Activated CD8-positive, alpha-beta T cell treated with anti-CD3 and anti-CD28 coated beads for 36 hours (primary cell): ENCODE results near the gene ZNF2. TPM values are rescaled to one million over a fixed set of nuclear protein-coding genes. Genes with fewer than 3 reads are reported as not detected.
"Not testable (repeated sequence)": the region's sequence is repeated elsewhere in the genome, so short reads cannot be mapped to it uniquely, and the experiment has no call there.

Source experiments
- ATAC-seq: fragments of 200-7000 bp; cut with Tn5 transposase; one replicate; pipeline ENCODE4 v1.10.0; 2021; ENCODE audit warnings: mild to moderate bottlenecking, moderate library complexity
- CTCF ChIA-PET: fragments of 350-600 bp; sonication (Branson Sonifier 250); formaldehyde crosslinking; loops from one replicate; lab custom pipeline; 2021; ENCODE audit warnings: antibody characterized with exemption; lab: Charles Lee
- POLR2A ChIA-PET: fragments of 350-600 bp; sonication (Branson Sonifier 250); formaldehyde crosslinking; loops from one replicate; lab custom pipeline; 2021; ENCODE audit warnings: antibody characterized with exemption; lab: Charles Lee
- DNase-seq: peaks from one replicate; pipeline ENCODE4 v3.0.0-alpha.2; 2020
- H3K27ac Mint-ChIP-seq: one replicate; pipeline ENCODE4 v1.8.0; 2021; ENCODE audit warnings: mild to moderate bottlenecking, mixed read lengths
- H3K27me3 Mint-ChIP-seq: one replicate; pipeline ENCODE4 v1.8.0; 2021; ENCODE audit warnings: mixed read lengths
- H3K36me3 Mint-ChIP-seq: one replicate; pipeline ENCODE4 v1.8.0; 2021; ENCODE audit warnings: low read depth, mixed read lengths
- H3K4me1 Mint-ChIP-seq: one replicate; pipeline ENCODE4 v1.8.0; 2021; ENCODE audit warnings: low read depth, mixed read lengths
- H3K4me3 Mint-ChIP-seq: one replicate; pipeline ENCODE4 v1.8.0; 2021; ENCODE audit warnings: mild to moderate bottlenecking, moderate library complexity, mixed read lengths
- H3K9me3 Mint-ChIP-seq: one replicate; pipeline ENCODE4 v1.8.0; 2021; ENCODE audit warnings: mixed read lengths
- intact Hi-C: fragments of 100-400 bp; cut with micrococcal nuclease; formaldehyde crosslinking; loops from one replicate; pipeline ENCODE4 v1.10.0; 2022
- total RNA-seq, 2 experiments: library from RNA; stranded (reverse); gene quantifications; one replicate each; pipeline ENCODE4 v1.2.3, GENCODE V29; 2021
- TF ChIP-seq, protein P1 (sequence below): fragments of 200-600 bp; IDR thresholded peaks from one replicate; pipeline ENCODE4 v1.8.0; 2022; ENCODE audit warnings: antibody characterized with exemption, mild to moderate bottlenecking

Gene ZNF2
- total RNA-seq, 2 experiments from 2014 or later = 5.7 to 6.5 TPM

DNA sequence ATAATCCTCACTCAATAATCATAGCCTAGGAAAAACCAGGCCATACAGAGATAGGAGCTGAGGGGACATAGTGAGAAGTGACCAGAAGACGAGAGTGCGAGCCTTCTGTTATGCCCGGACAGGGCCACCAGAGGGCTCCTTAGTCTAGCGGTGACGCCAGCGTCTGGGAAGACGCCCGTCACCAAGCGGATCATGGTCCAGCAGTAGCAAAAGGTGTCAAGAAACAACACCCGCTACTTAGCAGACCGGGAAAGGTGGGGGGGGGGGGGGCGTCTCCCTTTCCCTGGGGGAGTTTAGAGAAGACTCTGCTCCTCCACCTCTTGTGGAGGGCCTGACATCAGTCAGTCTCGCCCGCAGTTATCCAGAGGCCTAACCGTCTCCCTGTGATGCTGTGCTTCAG is 27.3 kb downstream of the ZNF2 start:
- CTCF ChIA-PET = interaction anchor here (1.4 kb wide), 1 partner anchor 19 kb away, joined by 3 read pairs; no protein-coding TSS in a partner anchor
- ATAC-seq, H3K9me3 Mint-ChIP-seq, intact Hi-C loops, H3K4me3 Mint-ChIP-seq, H3K4me1 Mint-ChIP-seq, H3K36me3 Mint-ChIP-seq, H3K27ac Mint-ChIP-seq, H3K27me3 Mint-ChIP-seq: not testable (repeated sequence)
- TF ChIP-seq, protein P1, sequence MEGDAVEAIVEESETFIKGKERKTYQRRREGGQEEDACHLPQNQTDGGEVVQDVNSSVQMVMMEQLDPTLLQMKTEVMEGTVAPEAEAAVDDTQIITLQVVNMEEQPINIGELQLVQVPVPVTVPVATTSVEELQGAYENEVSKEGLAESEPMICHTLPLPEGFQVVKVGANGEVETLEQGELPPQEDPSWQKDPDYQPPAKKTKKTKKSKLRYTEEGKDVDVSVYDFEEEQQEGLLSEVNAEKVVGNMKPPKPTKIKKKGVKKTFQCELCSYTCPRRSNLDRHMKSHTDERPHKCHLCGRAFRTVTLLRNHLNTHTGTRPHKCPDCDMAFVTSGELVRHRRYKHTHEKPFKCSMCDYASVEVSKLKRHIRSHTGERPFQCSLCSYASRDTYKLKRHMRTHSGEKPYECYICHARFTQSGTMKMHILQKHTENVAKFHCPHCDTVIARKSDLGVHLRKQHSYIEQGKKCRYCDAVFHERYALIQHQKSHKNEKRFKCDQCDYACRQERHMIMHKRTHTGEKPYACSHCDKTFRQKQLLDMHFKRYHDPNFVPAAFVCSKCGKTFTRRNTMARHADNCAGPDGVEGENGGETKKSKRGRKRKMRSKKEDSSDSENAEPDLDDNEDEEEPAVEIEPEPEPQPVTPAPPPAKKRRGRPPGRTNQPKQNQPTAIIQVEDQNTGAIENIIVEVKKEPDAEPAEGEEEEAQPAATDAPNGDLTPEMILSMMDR = peak; percentile 22
- POLR2A ChIA-PET = interaction anchor here (1.2 kb wide), 1 partner anchor 12 kb away, joined by 4 read pairs; no protein-coding TSS in a partner anchor
- peak; percentile 71 for DNase-seq

DNA sequence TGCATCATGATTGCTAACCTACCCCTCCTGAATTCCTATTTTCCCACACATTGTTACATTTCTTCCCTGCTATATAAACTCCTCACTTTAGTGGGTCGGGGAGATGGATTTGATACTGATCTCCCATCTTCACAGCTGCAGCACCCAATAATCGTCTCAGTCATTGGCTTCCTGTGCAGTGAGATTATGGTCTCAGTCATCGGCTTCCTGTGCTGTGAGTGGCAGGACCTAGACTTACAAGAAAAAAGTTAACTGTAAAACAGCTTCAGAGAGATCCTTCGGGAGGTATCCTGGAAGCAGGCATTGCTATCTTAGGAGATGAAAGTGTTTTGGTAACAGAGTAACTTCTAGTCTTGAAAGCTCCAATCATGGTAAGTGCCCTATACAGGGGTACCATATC is 38.3 kb downstream of the ZNF2 start:
- Mint-ChIP-seq H3K4me1 (peaks cover 9% of the 10 kb centered on the region), H3K4me3 (no peak overlapping the region), H3K27me3 (no peaks in the 10 kb centered on the region), H3K36me3 (peaks cover 9% of the 10 kb centered on the region), H3K27ac (no peak overlapping the region), H3K9me3 (peaks cover 4% of the 10 kb centered on the region)
- DNase-seq (no peak), ATAC-seq (no peak)
- ChIA-PET CTCF (no interaction called here), POLR2A (no interaction called here)
- TF ChIP-seq, protein P1 = no peak
- intact Hi-C loops = no loop called here

DNA sequence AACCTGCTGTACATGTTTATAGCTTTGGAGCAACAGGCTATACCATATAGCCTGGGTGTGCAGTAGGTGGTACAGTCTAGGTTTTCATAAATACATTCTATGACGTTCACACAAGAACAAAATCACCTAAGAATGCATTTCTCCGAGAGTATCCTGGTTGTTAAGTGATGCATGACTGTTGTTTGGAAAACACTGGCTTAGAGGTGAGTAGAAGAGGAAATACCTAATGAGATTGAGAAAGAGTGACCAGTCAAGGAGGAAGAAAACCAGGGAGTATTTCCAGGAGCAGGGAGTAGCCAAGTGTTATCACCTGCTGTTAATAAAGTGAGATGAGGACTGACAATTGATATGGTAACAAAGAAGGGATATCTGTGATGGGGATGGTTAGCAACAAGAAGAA is 38.8 kb downstream of the ZNF2 start:
- peaks cover 9% of the 10 kb centered on the region for H3K4me1 Mint-ChIP-seq
- peaks cover 14% of the 10 kb centered on the region for H3K36me3 Mint-ChIP-seq
- intact Hi-C loops = no loop called here
- ChIA-PET CTCF (no interaction called here), POLR2A (no interaction called here)
- H3K27me3 Mint-ChIP-seq = no peaks in the 10 kb centered on the region
- ATAC-seq = no peak
- no peak overlapping the region for H3K27ac Mint-ChIP-seq
- H3K9me3 Mint-ChIP-seq = peaks cover 7% of the 10 kb centered on the region
- TF ChIP-seq, protein P1 = no peak
- DNase-seq = no peak
- H3K4me3 Mint-ChIP-seq = no peak overlapping the region

DNA sequence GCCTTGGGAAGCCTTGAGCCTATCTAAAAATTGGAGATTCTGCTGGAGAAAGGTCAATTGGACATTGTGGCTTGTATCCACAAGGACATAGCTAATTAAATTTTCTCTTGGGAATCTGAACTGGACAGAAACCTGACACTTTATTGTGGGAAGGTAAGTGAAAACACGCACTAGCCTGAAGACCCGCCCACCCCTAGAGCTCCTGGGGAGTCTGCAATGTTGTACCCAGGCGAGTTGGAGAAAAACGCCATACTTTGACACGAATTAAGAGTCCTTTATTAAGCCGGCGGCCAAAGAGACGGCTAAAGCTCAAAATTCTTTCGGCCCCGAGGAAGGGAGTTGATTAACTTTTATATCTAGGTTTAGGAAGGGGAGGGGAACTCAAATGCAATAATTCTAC is 40.5 kb downstream of the ZNF2 start:
- TF ChIP-seq, protein P1 = no peak
- peaks cover 9% of the 10 kb centered on the region for H3K4me1 Mint-ChIP-seq
- CTCF ChIA-PET = interaction anchor here (0.9 to 2.0 kb wide), 3 partner anchors 9 to 140 kb away, joined by 3 to 5 read pairs (median 4); partner anchors contain the start of gene ZNF2
- H3K9me3 Mint-ChIP-seq = peaks cover 17% of the 10 kb centered on the region
- no peak overlapping the region for H3K27ac Mint-ChIP-seq
- peak overlapping the region; percentile 87 for H3K4me3 Mint-ChIP-seq
- peaks cover 26% of the 10 kb centered on the region for H3K36me3 Mint-ChIP-seq
- no peaks in the 10 kb centered on the region for H3K27me3 Mint-ChIP-seq
- intact Hi-C loops = no loop called here
- POLR2A ChIA-PET = interaction anchor here (1.0 to 1.3 kb wide), 2 partner anchors 19 to 40 kb away, joined by 3 read pairs; partner anchors contain the start of gene ZNF2
- ATAC-seq = no peak
- DNase-seq = no peak

DNA sequence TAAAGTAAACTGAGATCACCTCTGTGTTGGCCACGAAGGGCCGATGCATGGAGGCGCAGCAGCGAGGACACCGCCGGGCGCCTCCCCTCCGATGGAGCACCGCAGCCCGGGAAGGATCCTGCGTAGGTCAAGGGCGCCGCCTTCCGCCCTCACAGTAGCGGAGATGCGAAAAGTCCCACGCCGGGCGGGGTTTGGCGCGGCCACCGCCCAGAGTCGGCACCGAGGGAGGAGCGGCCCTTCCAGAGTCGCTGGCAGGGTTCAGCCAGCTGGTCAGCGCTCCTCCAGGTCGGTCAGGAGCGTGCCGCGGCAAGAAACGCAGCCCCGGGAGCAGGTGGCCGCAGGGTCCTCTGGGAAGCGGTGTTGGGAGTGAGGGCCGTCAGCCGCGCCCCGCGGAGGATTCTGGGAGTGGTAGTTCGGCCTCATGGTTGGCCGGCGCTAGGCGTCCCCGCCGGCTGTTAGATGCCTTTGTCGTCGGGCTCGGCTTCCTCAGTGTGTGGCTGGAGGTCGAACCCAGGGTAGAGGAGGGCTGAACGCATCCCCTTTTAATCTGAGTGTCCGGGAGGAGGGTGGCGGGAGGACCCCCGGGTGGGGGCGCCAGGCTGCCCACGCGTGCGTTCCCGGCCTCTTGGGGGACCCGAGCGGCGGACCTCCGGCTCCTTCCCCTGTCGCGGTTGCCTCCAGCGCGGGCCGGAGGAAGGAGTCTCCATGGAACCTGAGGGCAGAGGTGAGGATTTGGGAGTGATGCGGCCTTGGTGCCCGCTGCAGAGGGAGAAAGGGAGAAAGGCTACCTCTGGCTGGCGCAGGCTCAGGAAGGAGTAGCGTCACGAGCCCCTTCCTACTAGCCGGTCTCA is 41.7 kb downstream of the ZNF2 start, which contains the start of gene ZNF892:
Gene ZNF892, plus strand, starts transcription at position 411 of the 851 bp plus-strand sequence. Its CDS starts 295 bp downstream, at position 706.
- TF ChIP-seq, protein P1 = no peak
- H3K9me3 Mint-ChIP-seq = peaks cover 26% of the 10 kb centered on the region
- intact Hi-C loops = no loop called here
- peak; percentile 95 for ATAC-seq
- POLR2A ChIA-PET = interaction anchor here (1.0 kb wide), 1 partner anchor 42 kb away, joined by 3 read pairs; the partner anchor contains the start of gene ZNF2
- CTCF ChIA-PET = interaction anchor here (2.0 kb wide), 1 partner anchor 42 kb away, joined by 5 read pairs; the partner anchor contains the start of gene ZNF2
- peak; percentile 88 for DNase-seq
- H3K36me3 Mint-ChIP-seq = peaks cover 37% of the 10 kb centered on the region
- H3K27ac Mint-ChIP-seq = peak within 1 kb of the TSS; percentile 82
- H3K4me1 Mint-ChIP-seq = peaks cover 9% of the 10 kb centered on the region
- no peaks in the 10 kb centered on the region for H3K27me3 Mint-ChIP-seq
- peak within 1 kb of the TSS; percentile 87 for H3K4me3 Mint-ChIP-seq
